Large intestine (tissue), 3 donors: ENCODE data around the gene WWOX. TPM values are rescaled to one million over a fixed set of nuclear protein-coding genes. Genes with fewer than 3 reads are reported as not detected.
A peak's percentile ranks its signal among the peaks of the same experiment; 100 is the strongest.

Experiments used
- DNase-seq, 2 donors: peaks; one replicate each; pipeline versions ENCODE4 v3.0.0 to v3.0.0-alpha.2; 2013
- H3K27ac ChIP-seq: one replicate; pipeline ENCODE4 v1.5.1; 2013; ENCODE audit warnings: low read length
- H3K27me3 ChIP-seq: 2 replicates; pipeline ENCODE4 v1.6.1; 2013; ENCODE audit warnings: low read length; ENCODE audit not compliant: control insufficient read depth, insufficient read depth
- H3K36me3 ChIP-seq: 2 replicates; pipeline ENCODE4 v1.6.1; 2013; ENCODE audit warnings: low read length; ENCODE audit not compliant: control insufficient read depth, insufficient read depth
- H3K4me1 ChIP-seq: one replicate; pipeline ENCODE4 v1.6.1; 2013; ENCODE audit warnings: low read length; ENCODE audit not compliant: control insufficient read depth, insufficient read depth
- H3K4me3 ChIP-seq: one replicate; pipeline ENCODE4 v1.5.1; 2013; ENCODE audit warnings: low read length
- H3K9me3 ChIP-seq: one replicate; pipeline ENCODE4 v1.6.1; 2013; ENCODE audit warnings: mild to moderate bottlenecking, low read depth, low read length, moderate library complexity; ENCODE audit not compliant: control insufficient read depth
- WGBS: methylation state at CpG from one replicate; pipeline ENCODE4 v1.1.5; 2013; ENCODE audit warnings: low lambda C conversion rate; ENCODE audit not compliant: insufficient coverage; 5-methylcytosine and 5-hydroxymethylcytosine counted together
- polyA plus RNA-seq: library from polyadenylated mRNA; unstranded; fragments of 120-200 nt; gene quantifications from one replicate; pipeline ENCODE4 v1.2.1, GENCODE V29; 2013

Gene WWOX
- polyA plus RNA-seq, 1 donor = 16.2 TPM

DNA sequence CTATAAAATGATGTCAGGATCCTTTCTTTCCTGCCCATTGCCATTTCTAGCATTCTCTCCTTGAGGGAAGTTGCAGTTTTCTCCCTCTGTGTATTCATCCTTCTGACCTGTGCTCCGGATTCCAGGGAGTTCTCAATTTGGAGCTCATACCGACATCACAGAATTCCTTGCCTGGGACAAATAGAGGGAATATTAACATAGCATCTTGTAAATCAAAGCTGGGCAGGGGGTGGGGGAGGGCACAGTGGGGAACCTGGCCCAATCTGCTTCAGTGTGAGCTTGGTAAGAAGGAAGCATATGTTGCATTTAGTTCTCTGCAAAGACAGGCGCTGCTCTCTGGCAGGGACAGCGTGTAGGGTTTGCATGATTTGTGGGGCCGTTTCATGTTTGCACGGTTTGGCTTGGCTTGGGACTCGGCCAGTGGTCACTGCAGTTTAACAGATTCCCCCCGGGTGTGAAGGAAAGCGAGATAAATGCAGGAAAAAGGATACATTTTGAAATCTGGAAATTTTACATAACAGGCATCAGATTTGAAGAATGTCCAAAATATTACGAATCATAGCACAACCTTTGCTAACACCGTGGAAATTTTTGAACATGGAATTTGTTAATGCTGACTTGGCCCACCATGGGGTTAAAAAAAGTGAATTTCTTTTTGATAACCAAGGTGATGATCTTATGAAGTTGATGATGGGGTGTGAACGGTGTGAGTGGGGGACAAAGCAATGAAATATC, 178.0 kb downstream of the WWOX start:
- WGBS = no CpG with 5 or more reads among the region's 12 CpGs

DNA sequence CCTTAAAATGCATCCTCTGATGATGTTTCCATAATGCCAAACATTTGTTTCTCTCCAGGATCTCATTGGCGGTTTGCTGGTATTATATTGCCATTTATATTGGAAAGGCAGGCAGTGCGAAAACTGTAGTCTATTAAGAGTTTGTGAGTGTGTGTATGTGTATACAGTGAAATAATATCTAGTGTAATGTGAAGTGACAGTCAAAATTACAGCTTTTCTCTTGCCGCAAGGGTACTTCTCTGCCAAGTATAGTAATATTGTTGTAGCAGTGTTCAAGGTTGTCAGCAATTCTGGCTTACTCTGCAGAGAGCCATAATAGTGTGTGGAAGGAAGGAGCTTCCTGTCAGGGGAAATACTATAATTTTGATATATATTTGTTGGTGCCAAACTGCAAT, 178.6 kb downstream of the WWOX start:
- Histone ChIP-seq H3K27me3 (no peaks in the 10 kb centered on the region), H3K4me3 (no peak overlapping the region), H3K4me1 (no peaks in the 10 kb centered on the region), H3K9me3 (no peaks in the 10 kb centered on the region), H3K36me3 (no peaks in the 10 kb centered on the region), H3K27ac (no peak overlapping the region)
- 100% methylated on average over 1 of the region's 3 CpGs for WGBS
- no peak for DNase-seq

More for the DNA sequence above, 178.0 kb downstream of the WWOX start:
- Histone ChIP-seq H3K9me3 (no peaks in the 10 kb centered on the region), H3K27ac (no peak overlapping the region), H3K4me3 (no peak overlapping the region), H3K4me1 (no peaks in the 10 kb centered on the region), H3K36me3 (no peaks in the 10 kb centered on the region), H3K27me3 (no peaks in the 10 kb centered on the region)
- no peak for DNase-seq

- H3K9me3 ChIP-seq = no peaks in the 10 kb centered on the region
- WGBS = 100% methylated on average over 1 of the region's 6 CpGs
- H3K36me3 ChIP-seq = no peaks in the 10 kb centered on the region
- no peak overlapping the region for H3K4me3 ChIP-seq
- no peak for DNase-seq
- peaks cover 3% of the 10 kb centered on the region for H3K4me1 ChIP-seq
- no peak overlapping the region for H3K27ac ChIP-seq
- no peaks in the 10 kb centered on the region for H3K27me3 ChIP-seq
Observed at GRCh38 chr16:78281115-78281514, 181.7 kb downstream of the WWOX start.

DNA sequence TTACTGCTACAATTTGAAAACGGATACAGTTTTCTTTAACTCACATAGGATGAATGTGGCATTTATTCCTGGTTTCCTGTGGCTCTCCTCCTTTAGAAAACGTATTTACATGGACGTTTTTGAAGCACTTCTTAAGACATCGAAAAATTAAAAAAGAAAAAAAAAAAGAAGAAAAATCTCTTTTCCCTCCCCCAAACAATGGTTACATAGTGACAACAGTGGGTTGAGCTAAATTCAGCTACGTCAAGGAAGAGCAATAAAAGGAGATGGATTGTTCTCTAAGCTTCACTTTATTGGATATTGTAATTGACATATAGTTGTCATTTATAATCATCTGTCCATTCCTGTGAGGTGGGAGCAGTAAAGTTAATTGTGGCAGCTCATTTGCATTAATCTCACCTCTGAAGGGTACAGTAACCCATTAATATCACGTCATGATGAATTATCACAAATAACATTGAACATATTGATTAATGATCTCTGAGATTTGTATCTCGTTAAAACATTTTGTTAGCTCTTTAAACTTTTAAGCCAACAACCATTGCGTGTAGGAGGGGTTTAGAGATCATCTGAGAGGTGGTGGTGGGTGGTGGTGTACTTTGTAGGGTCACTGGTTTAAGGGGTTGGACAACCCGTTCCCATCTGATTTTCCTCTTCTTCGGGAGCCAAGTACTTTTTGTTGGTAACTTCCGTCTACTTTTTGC, 184.2 kb downstream of the WWOX start:
- Histone ChIP-seq H3K9me3 (no peaks in the 10 kb centered on the region), H3K27ac (no peak overlapping the region), H3K27me3 (no peaks in the 10 kb centered on the region), H3K36me3 (no peaks in the 10 kb centered on the region), H3K4me1 (peaks cover 3% of the 10 kb centered on the region), H3K4me3 (no peak overlapping the region)
- DNase-seq = no peak
- 94% methylated on average over 6 of the region's 11 CpGs for WGBS

GRCh38 chr16:78284326-78284725, 184.9 kb downstream of the WWOX start:
- WGBS = 78% methylated on average over 1 of the region's 1 CpG
- H3K27ac ChIP-seq = peak overlapping the region; percentile 60

GRCh38 chr16:78284957-78285434, 185.5 kb downstream of the WWOX start:
- Histone ChIP-seq H3K27me3 (no peaks in the 10 kb centered on the region), H3K4me1 (peaks cover 3% of the 10 kb centered on the region), H3K36me3 (no peaks in the 10 kb centered on the region), H3K9me3 (no peaks in the 10 kb centered on the region), H3K4me3 (no peak overlapping the region), H3K27ac (peak overlapping the region; percentile 60)
- DNase-seq = peak; percentile 80 to 84
- no CpG with 5 or more reads among the region's 3 CpGs for WGBS

More at GRCh38 chr16:78284326-78284725, 184.9 kb downstream of the WWOX start:
- Histone ChIP-seq H3K27me3 (no peaks in the 10 kb centered on the region), H3K4me3 (no peak overlapping the region), H3K4me1 (peaks cover 3% of the 10 kb centered on the region), H3K36me3 (no peaks in the 10 kb centered on the region), H3K9me3 (no peaks in the 10 kb centered on the region)
- DNase-seq = no peak

DNA sequence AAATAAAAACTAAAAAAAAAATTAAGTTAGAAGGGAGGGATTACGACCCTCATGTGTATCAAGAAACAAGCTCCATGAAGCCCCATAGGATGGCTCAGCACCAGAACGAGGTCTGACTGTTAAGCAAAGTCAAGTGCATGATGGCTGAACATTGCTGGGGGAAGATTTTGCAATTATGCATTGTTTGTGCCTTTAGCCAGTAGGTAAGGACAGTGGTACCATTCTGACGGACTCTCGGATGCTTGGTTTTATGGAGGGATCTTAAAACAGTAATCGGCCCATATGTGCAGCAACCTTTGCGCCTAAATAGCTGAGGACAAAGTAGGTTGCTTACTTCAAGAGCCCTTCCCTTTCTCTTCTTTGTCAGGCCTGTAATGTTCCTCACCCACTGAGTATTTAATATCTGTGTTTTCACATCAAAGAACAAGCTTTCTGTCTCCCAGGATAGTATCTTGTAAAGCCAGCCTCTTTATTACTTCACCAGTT, 186.0 kb downstream of the WWOX start:
- Histone ChIP-seq H3K9me3 (no peaks in the 10 kb centered on the region), H3K4me1 (peaks cover 3% of the 10 kb centered on the region), H3K36me3 (no peaks in the 10 kb centered on the region), H3K4me3 (no peak overlapping the region), H3K27ac (peak overlapping the region; percentile 60), H3K27me3 (no peaks in the 10 kb centered on the region)
- WGBS = no CpG with 5 or more reads among the region's 6 CpGs
- peak; percentile 9 to 61 for DNase-seq

- H3K36me3 ChIP-seq = no peaks in the 10 kb centered on the region
- DNase-seq = no peak
- H3K27me3 ChIP-seq = no peaks in the 10 kb centered on the region
- peaks cover 3% of the 10 kb centered on the region for H3K4me1 ChIP-seq
- WGBS = no CpG with 5 or more reads among the region's 4 CpGs
- H3K27ac ChIP-seq = no peak overlapping the region
- no peaks in the 10 kb centered on the region for H3K9me3 ChIP-seq
- H3K4me3 ChIP-seq = no peak overlapping the region
Observed at GRCh38 chr16:78286065-78286464, 186.6 kb downstream of the WWOX start.

DNA sequence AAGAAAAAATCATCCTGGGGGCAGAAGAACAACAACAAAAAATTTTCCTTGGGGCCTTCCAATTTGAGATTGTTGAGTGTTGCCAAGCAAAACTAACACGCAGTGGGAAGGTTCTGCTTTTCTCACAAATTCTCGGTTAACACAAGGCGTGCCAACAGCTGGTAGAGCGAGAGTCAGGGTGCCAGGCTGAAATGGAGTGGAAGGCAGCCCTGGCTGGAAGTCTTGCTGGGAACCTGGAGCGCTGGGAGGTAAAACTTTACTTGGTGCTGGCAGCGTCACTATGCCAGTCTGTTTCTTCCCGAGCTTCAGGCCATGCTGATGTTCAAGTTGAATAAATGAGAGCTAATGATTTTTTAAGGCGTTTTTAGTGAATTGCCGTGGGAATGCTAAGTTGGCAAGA, 189.4 kb downstream of the WWOX start:
- no peaks in the 10 kb centered on the region for H3K27me3 ChIP-seq
- no peak overlapping the region for H3K27ac ChIP-seq
- no CpG with 5 or more reads among the region's 9 CpGs for WGBS
- no peak for DNase-seq
- no peaks in the 10 kb centered on the region for H3K9me3 ChIP-seq
- H3K4me3 ChIP-seq = no peak overlapping the region
- H3K4me1 ChIP-seq = peaks cover 17% of the 10 kb centered on the region
- no peaks in the 10 kb centered on the region for H3K36me3 ChIP-seq

GRCh38 chr16:78289373-78289772, 189.9 kb downstream of the WWOX start:
- Histone ChIP-seq H3K9me3 (no peaks in the 10 kb centered on the region), H3K27me3 (no peaks in the 10 kb centered on the region), H3K27ac (no peak overlapping the region), H3K36me3 (no peaks in the 10 kb centered on the region), H3K4me1 (peaks cover 21% of the 10 kb centered on the region), H3K4me3 (no peak overlapping the region)
- DNase-seq = no peak
- no CpG with 5 or more reads among the region's 3 CpGs for WGBS
